Stimulated activated CD8-positive, alpha-beta memory T cell treated with anti-CD3 and anti-CD28 coated beads, Interleukin-15, amount 100 ng/mL, for 1 hour (primary cell): ENCODE measurements around the gene HMCN2.
"Not testable (repeated sequence)": the region's sequence is repeated elsewhere in the genome, so short reads cannot be mapped to it uniquely, and the experiment has no call there.

Experiments
- DNase-seq: peaks from one replicate; pipeline ENCODE4 v3.0.0-alpha.2; 2020; ENCODE audit warnings: low read depth

Gene HMCN2

GRCh38 chr9:130393681-130394071 lies 128.1 kb downstream of the HMCN2 start:
- no peak for DNase-seq

GRCh38 chr9:130394320-130394719 lies 128.8 kb downstream of the HMCN2 start:
- DNase-seq = no peak

GRCh38 chr9:130394814-130395470 lies 129.4 kb downstream of the HMCN2 start:
- no peak for DNase-seq

- DNase-seq = no peak
Observed at GRCh38 chr9:130395810-130396435, 130.4 kb downstream of the HMCN2 start.

GRCh38 chr9:130396581-130396980 lies 131.0 kb downstream of the HMCN2 start:
- DNase-seq = no peak

GRCh38 chr9:130398487-130399240 lies 133.1 kb downstream of the HMCN2 start:
- no peak for DNase-seq

- DNase-seq = no peak
Observed at GRCh38 chr9:130399768-130400167, 134.2 kb downstream of the HMCN2 start.

- DNase-seq = no peak
Observed at GRCh38 chr9:130400870-130401269, 135.3 kb downstream of the HMCN2 start.

- DNase-seq = not testable (repeated sequence)
Observed at GRCh38 chr9:130401742-130402141, 136.2 kb downstream of the HMCN2 start.

GRCh38 chr9:130402243-130402642 lies 136.7 kb downstream of the HMCN2 start:
- DNase-seq = no peak

- no peak for DNase-seq
Observed at GRCh38 chr9:130402645-130403440, 137.3 kb downstream of the HMCN2 start.

- DNase-seq = no peak
Observed at GRCh38 chr9:130405657-130406257, 140.2 kb downstream of the HMCN2 start.

GRCh38 chr9:130406278-130406895 lies 140.8 kb downstream of the HMCN2 start:
- no peak for DNase-seq

- DNase-seq = no peak
Observed at GRCh38 chr9:130407916-130408663, 142.5 kb downstream of the HMCN2 start.

GRCh38 chr9:130408669-130409068 lies 143.1 kb downstream of the HMCN2 start:
- no peak for DNase-seq

GRCh38 chr9:130409246-130409645 lies 143.7 kb downstream of the HMCN2 start:
- DNase-seq = no peak

GRCh38 chr9:130410443-130410842 lies 144.9 kb downstream of the HMCN2 start:
- DNase-seq = no peak

- no peak for DNase-seq
Observed at GRCh38 chr9:130411566-130411915, 146.0 kb downstream of the HMCN2 start.

GRCh38 chr9:130414081-130414731 lies 148.6 kb downstream of the HMCN2 start:
- DNase-seq = no peak
